Neural progenitor cell (in vitro differentiated cells): ENCODE data around the gene MINDY4. TPM values are rescaled to one million over a fixed set of nuclear protein-coding genes. Genes with fewer than 3 reads are reported as not detected.

Experiments
- DNase-seq: peaks from one replicate; pipeline ENCODE4 v3.0.0-alpha.2; 2016; ENCODE audit warnings: low spot score
- H2AFZ ChIP-seq: fragments of 200-600 bp; sonication (generic); replicated peaks from 2 replicates; pipeline ENCODE4 v1.6.1; 2016; ENCODE audit warnings: antibody characterized with exemption
- H3F3A ChIP-seq: fragments of 200-600 bp; sonication (generic); 2 replicates; pipeline ENCODE4 v1.6.1; 2016; ENCODE audit warnings: antibody characterized with exemption, low read depth
- H3K27ac ChIP-seq: fragments of 200-600 bp; sonication (generic); 2 replicates; pipeline ENCODE4 v1.5.1; 2016; ENCODE audit warnings: mild to moderate bottlenecking
- H3K27me3 ChIP-seq: fragments of 200-600 bp; sonication (generic); 2 replicates; pipeline ENCODE4 v1.6.1; 2016; ENCODE audit warnings: mild to moderate bottlenecking, moderate library complexity
- H3K36me3 ChIP-seq: fragments of 200-600 bp; sonication (generic); 2 replicates; pipeline ENCODE4 v1.5.1; 2016
- H3K4me1 ChIP-seq: fragments of 200-600 bp; sonication (generic); 2 replicates; pipeline ENCODE4 v1.6.1; 2016; ENCODE audit warnings: mixed run types
- H3K4me2 ChIP-seq: fragments of 200-600 bp; sonication (generic); 2 replicates; pipeline ENCODE4 v1.6.1; 2016
- H3K4me3 ChIP-seq: fragments of 200-600 bp; sonication (generic); 2 replicates; pipeline ENCODE4 v1.5.1; 2016
- H3K79me2 ChIP-seq: fragments of 200-600 bp; sonication (generic); 2 replicates; pipeline ENCODE4 v1.6.1; 2016; ENCODE audit warnings: low read depth
- H3K9ac ChIP-seq: fragments of 200-600 bp; sonication (generic); 2 replicates; pipeline ENCODE4 v1.6.1; 2016
- H3K9me3 ChIP-seq: fragments of 200-600 bp; sonication (generic); 2 replicates; pipeline ENCODE4 v1.5.1; 2016; ENCODE audit warnings: low read depth
- H4K20me1 ChIP-seq: fragments of 200-600 bp; sonication (generic); 2 replicates; pipeline ENCODE4 v1.6.1; 2016; ENCODE audit warnings: low read depth
- H3K27ac Mint-ChIP-seq: 3 replicates; pipeline ENCODE4 v1.8.0; 2021; ENCODE audit warnings: mixed read lengths
- H3K27me3 Mint-ChIP-seq: 2 replicates; pipeline ENCODE4 v1.8.0; 2022; ENCODE audit warnings: low read depth, mild to moderate bottlenecking, inconsistent platforms, moderate library complexity, mixed read lengths; ENCODE audit not compliant: insufficient read depth
- H3K36me3 Mint-ChIP-seq: 3 replicates; pipeline ENCODE4 v1.8.0; 2021; ENCODE audit warnings: mixed read lengths
- H3K4me1 Mint-ChIP-seq: 3 replicates; pipeline ENCODE4 v1.8.0; 2021; ENCODE audit warnings: mixed read lengths
- H3K4me3 Mint-ChIP-seq: 3 replicates; pipeline ENCODE4 v1.8.0; 2021; ENCODE audit warnings: mild to moderate bottlenecking, moderate library complexity, mixed read lengths
- H3K9me3 Mint-ChIP-seq: 3 replicates; pipeline ENCODE4 v1.8.0; 2020; ENCODE audit warnings: mixed read lengths
- CTCF ChIP-seq: fragments of 200-600 bp; sonication (generic); IDR thresholded peaks from 2 replicates; pipeline ENCODE4 v1.5.1; 2017; ENCODE audit warnings: antibody characterized with exemption, mild to moderate bottlenecking
- EZH2 ChIP-seq: fragments of 200-600 bp; sonication (generic); IDR thresholded peaks from 2 replicates; pipeline ENCODE4 v1.6.1; 2017; ENCODE audit warnings: antibody characterized with exemption, mild to moderate bottlenecking, moderate library complexity
- EZH2phosphoT487 ChIP-seq: fragments of 200-600 bp; sonication (generic); IDR thresholded peaks from 2 replicates; pipeline ENCODE4 v1.6.1; 2017; ENCODE audit warnings: antibody characterized with exemption
- total RNA-seq: library from RNA; depleted of rRNA; stranded (reverse); fragments of >200 nt; gene quantifications from 2 replicates; pipeline ENCODE4 v1.2.3, GENCODE V29; 2015; ENCODE audit warnings: low replicate concordance

The MINDY4 gene
- total RNA-seq, 1 donor from 2014 or later, result 5.9 TPM

- no peaks in the 10 kb centered on the region for H3F3A ChIP-seq
- no peaks in the 10 kb centered on the region for H3K9me3 Mint-ChIP-seq
- no peak overlapping the region for H3K4me2 ChIP-seq
- H3K4me3 ChIP-seq, result no peak overlapping the region
- H3K36me3 ChIP-seq, result no peaks in the 10 kb centered on the region
- peaks cover 18% of the 10 kb centered on the region for H3K4me1 Mint-ChIP-seq
- H3K27me3 ChIP-seq, result no peaks in the 10 kb centered on the region
- no peak overlapping the region for H2AFZ ChIP-seq
- TF ChIP-seq CTCF (no peak), EZH2 (no peak), EZH2phosphoT487 (no peak)
- no peaks in the 10 kb centered on the region for H3K36me3 Mint-ChIP-seq
- DNase-seq, result no peak
- H3K27ac Mint-ChIP-seq, result no peak overlapping the region
- H3K79me2 ChIP-seq, result no peaks in the 10 kb centered on the region
- H3K27ac ChIP-seq, result no peak overlapping the region
- peaks cover 7% of the 10 kb centered on the region for H3K27me3 Mint-ChIP-seq
- no peaks in the 10 kb centered on the region for H3K9me3 ChIP-seq
- H3K4me3 Mint-ChIP-seq, result no peak overlapping the region
- peaks cover 18% of the 10 kb centered on the region for H3K4me1 ChIP-seq
- no peak overlapping the region for H3K9ac ChIP-seq
- no peaks in the 10 kb centered on the region for H4K20me1 ChIP-seq
These were observed 136.5 kb downstream of the MINDY4 start for GRCh38 chr7:30907527-30908267.

- no peak overlapping the region for H3K4me3 ChIP-seq
- H3K79me2 ChIP-seq, result no peaks in the 10 kb centered on the region
- no peak overlapping the region for H3K4me2 ChIP-seq
- no peaks in the 10 kb centered on the region for H3K36me3 ChIP-seq
- H3K9me3 Mint-ChIP-seq, result no peaks in the 10 kb centered on the region
- no peak overlapping the region for H3K27ac Mint-ChIP-seq
- no peaks in the 10 kb centered on the region for H3K27me3 ChIP-seq
- no peak overlapping the region for H2AFZ ChIP-seq
- no peaks in the 10 kb centered on the region for H3F3A ChIP-seq
- peaks cover 3% of the 10 kb centered on the region for H3K27me3 Mint-ChIP-seq
- no peaks in the 10 kb centered on the region for H3K9me3 ChIP-seq
- H3K9ac ChIP-seq, result no peak overlapping the region
- H4K20me1 ChIP-seq, result no peaks in the 10 kb centered on the region
- H3K4me3 Mint-ChIP-seq, result no peak overlapping the region
- TF ChIP-seq EZH2phosphoT487 (no peak), CTCF (peak; percentile 66)
- DNase-seq, result peak; percentile 75
- peaks cover 24% of the 10 kb centered on the region for H3K4me1 ChIP-seq
- H3K4me1 Mint-ChIP-seq, result peaks cover 26% of the 10 kb centered on the region
- no peaks in the 10 kb centered on the region for H3K36me3 Mint-ChIP-seq
- no peak overlapping the region for H3K27ac ChIP-seq
These were observed 137.5 kb downstream of the MINDY4 start for GRCh38 chr7:30908681-30909080.

GRCh38 chr7:30909431-30909830 lies 138.2 kb downstream of the MINDY4 start:
- no peak for DNase-seq
- H3K27me3 Mint-ChIP-seq, result peaks cover 4% of the 10 kb centered on the region
- Histone ChIP-seq H4K20me1 (no peaks in the 10 kb centered on the region), H3K9ac (no peak overlapping the region), H3K4me2 (no peak overlapping the region), H3F3A (no peaks in the 10 kb centered on the region), H2AFZ (no peak overlapping the region), H3K9me3 (no peaks in the 10 kb centered on the region), H3K27ac (no peak overlapping the region), H3K4me3 (no peak overlapping the region), H3K79me2 (no peaks in the 10 kb centered on the region), H3K27me3 (no peaks in the 10 kb centered on the region), H3K4me1 (peaks cover 24% of the 10 kb centered on the region), H3K36me3 (no peaks in the 10 kb centered on the region)
- H3K27ac Mint-ChIP-seq, result no peak overlapping the region
- no peaks in the 10 kb centered on the region for H3K9me3 Mint-ChIP-seq
- TF ChIP-seq CTCF (no peak), EZH2 (no peak), EZH2phosphoT487 (no peak)
- H3K4me1 Mint-ChIP-seq, result peaks cover 26% of the 10 kb centered on the region
- no peaks in the 10 kb centered on the region for H3K36me3 Mint-ChIP-seq
- H3K4me3 Mint-ChIP-seq, result no peak overlapping the region
